ENCODE results near the gene COL5A1. TPM values are rescaled to one million over a fixed set of nuclear protein-coding genes. Genes with fewer than 3 reads are reported as not detected.

The COL5A1 gene
- total RNA-seq, 1 donor = 295 TPM

DNA sequence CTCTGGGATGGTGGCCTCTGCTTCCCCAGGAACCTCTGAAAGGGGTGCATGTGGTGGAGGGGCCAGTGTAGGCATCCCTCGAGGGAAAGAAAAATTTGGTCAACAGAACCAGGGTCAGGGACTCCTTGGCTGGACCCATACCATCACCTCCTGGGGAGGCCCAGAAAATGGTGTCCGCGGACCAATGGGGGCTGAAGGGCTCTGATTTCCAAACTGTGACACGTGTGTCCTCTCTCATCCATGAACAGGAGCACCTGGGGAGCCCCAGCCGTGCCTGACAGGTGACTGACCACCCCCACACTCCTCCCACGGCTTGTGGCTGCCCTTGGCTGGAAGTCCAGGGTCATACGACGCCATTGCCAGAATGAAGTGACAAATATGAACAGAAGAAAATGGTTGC is 242.9 kb downstream of the COL5A1 start:
- no peak overlapping the region for H3K4me3 ChIP-seq (ENCODE audit: low read depth, low read length)
- no peak for DNase-seq (ENCODE audit: low read depth)
- TF ChIP-seq, protein P1, sequence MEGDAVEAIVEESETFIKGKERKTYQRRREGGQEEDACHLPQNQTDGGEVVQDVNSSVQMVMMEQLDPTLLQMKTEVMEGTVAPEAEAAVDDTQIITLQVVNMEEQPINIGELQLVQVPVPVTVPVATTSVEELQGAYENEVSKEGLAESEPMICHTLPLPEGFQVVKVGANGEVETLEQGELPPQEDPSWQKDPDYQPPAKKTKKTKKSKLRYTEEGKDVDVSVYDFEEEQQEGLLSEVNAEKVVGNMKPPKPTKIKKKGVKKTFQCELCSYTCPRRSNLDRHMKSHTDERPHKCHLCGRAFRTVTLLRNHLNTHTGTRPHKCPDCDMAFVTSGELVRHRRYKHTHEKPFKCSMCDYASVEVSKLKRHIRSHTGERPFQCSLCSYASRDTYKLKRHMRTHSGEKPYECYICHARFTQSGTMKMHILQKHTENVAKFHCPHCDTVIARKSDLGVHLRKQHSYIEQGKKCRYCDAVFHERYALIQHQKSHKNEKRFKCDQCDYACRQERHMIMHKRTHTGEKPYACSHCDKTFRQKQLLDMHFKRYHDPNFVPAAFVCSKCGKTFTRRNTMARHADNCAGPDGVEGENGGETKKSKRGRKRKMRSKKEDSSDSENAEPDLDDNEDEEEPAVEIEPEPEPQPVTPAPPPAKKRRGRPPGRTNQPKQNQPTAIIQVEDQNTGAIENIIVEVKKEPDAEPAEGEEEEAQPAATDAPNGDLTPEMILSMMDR (IDR thresholded peaks at IDR 0.05; ENCODE audit: insufficient read depth, low read depth, low read length) = no peak

DNA sequence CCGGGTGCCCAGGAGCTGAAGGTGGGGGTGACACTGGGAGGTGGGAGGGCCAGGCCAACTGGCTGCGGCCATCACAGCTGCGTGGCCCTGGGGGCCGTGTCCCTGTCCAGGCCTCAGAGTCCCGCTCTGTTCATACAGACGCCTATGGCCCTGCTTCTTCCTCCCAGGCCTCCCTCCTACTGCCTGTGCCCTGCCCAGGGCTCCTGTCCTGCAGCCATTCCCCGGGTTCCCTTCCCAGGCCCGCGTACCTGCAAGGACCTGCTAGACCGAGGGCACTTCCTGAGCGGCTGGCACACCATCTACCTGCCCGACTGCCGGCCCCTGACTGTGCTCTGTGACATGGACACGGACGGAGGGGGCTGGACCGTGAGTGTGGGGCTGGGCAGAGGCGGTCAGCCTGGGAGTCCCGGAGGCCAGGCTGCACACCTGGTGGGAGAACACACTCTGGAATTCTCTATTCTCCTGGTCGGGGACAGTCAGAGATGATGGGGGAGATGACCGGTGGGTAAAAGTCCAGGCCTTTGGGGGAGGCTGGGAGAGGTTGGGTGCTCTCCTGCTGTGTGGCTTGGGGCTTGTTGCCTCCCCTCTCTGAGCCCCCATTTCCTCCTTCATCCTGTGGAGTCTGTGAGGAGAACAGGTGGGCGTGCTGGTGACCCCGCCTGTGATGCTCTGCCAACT is 243.5 kb downstream of the COL5A1 start:
- no peak overlapping the region for H3K4me3 ChIP-seq (ENCODE audit: low read depth, low read length)
- TF ChIP-seq, protein P1 (IDR thresholded peaks at IDR 0.05; ENCODE audit: insufficient read depth, low read depth, low read length) = no peak
- DNase-seq (ENCODE audit: low read depth) = no peak

DNA sequence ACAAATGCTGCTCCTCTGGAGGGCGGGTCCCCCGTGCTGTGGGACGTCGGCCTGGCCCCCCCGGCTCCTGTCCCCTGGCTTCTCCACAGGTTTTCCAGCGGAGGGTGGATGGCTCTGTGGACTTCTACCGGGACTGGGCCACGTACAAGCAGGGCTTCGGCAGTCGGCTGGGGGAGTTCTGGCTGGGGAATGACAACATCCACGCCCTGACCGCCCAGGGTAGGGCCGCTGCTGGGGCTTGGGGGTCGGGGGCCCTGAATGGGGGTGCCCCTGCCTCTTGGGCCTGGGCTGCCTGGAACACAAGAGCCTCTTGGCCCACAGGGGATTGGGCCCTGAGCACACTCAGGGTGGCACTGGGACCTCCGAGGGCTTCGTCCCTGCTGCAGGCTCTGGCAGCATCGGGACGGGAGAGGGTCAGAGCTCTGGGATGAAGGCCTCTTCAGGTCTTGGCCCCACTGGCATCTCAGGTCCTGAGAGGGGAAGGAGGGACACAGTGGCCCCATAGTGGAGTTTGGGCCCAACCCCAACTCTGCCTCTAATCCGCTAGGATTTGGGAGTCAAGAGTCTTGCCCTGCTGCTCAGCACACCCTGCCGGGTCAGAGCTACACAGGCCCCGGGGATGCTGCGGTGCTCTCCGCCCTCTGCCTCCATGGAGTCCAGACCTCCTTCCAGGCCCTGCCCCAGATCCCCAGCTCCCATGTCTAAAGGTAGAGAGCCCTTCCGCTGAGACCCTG is 244.2 kb downstream of the COL5A1 start:
- no peak overlapping the region for H3K4me3 ChIP-seq (ENCODE audit: low read depth, low read length)
- no peak for DNase-seq (ENCODE audit: low read depth)
- TF ChIP-seq, protein P1 (IDR thresholded peaks at IDR 0.05; ENCODE audit: insufficient read depth, low read depth, low read length) = no peak

DNA sequence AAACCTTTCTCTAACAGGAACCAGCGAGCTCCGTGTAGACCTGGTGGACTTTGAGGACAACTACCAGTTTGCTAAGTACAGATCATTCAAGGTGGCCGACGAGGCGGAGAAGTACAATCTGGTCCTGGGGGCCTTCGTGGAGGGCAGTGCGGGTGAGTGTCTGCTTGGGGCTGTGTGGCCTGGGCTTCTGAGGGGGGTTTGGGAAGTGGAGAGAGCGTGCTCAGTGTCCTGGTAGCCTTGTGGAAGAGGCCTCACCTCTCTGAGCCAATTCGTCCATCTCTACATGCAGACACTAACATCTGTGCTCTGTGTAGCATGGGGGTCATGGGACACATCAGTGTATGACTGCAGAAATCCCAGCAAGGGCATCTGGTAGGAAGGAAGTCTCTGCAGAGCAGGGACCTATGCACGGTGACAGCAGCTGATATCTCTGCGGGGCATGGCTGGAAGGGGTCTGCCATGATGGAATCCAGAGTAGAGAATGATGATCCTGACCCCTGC is 244.9 kb downstream of the COL5A1 start:
- TF ChIP-seq, protein P1 (IDR thresholded peaks at IDR 0.05; ENCODE audit: insufficient read depth, low read depth, low read length) = no peak
- DNase-seq (ENCODE audit: low read depth) = no peak
- no peak overlapping the region for H3K4me3 ChIP-seq (ENCODE audit: low read depth, low read length)

DNA sequence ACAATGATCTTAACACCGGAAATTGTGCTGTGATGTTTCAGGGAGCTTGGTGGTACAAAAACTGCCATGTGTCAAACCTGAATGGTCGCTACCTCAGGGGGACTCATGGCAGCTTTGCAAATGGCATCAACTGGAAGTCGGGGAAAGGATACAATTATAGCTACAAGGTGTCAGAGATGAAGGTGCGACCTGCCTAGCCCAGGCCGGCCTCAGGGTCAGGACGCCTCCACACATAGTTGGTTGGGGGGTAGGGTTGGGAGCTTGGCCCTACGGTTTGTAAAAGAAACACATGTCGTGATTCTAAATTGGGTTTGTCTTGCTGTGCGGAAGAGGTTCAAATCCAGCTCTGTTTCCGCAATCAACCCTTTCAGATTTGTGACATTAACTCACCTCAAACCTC is 245.6 kb downstream of the COL5A1 start:
- no peak for DNase-seq (ENCODE audit: low read depth)
- no peak overlapping the region for H3K4me3 ChIP-seq (ENCODE audit: low read depth, low read length)
- TF ChIP-seq, protein P1 (IDR thresholded peaks at IDR 0.05; ENCODE audit: insufficient read depth, low read depth, low read length) = no peak

DNA sequence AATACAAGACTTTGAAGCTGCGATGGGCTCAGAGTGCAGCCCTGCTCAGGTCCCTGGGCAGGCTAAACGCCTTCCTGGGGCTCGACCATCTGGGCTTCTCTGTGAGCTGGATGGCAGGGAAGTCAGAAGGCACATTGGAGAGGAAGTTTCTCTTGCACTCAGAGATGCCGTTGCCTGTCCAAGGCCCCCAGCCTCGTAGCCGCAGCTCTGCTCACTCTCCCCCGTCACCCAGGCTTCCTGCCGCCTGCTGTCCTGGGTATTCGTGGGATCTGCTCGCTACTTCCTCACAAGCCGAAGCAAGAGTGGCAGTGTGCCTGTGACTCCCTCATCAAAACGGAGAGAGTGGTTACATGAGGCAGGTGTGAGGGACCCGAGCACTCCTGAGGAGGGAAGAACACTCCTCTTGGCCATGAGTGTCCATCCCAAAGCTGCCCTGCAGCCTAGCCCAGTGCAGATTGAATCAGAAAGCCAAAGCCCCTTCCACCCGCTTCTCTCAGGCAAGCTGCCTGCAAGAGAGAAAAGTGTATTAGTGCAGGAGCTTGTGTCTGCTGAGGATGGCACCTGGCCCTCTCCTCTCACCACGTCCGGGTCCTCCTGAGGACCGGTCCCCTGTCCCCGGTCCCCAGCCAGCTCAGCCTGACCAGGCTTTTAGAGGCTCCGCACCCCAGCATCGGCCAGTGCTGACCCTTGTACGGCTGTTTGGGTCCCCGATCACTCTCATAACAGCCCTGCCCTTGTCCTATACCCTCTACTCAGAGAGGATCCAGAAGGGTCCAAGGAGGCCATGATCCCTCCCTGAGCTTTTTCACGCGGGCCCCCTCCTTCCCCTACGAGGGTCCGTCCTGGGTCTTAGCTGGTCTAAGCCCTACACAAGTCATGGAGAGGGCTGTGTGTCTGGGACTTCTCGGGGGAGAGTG is 246.3 kb downstream of the COL5A1 start:
- DNase-seq (ENCODE audit: low read depth) = no peak
- H3K4me3 ChIP-seq (ENCODE audit: low read depth, low read length) = no peak overlapping the region
- TF ChIP-seq, protein P1 (IDR thresholded peaks at IDR 0.05; ENCODE audit: insufficient read depth, low read depth, low read length) = no peak

Data from fibroblast of villous mesenchyme (primary cell).